GM12892 (cell line): ENCODE measurements around the gene ZDHHC1.

Experiments used
- POLR2A ChIP-seq: IDR thresholded peaks from 2 replicates; pipeline ENCODE4 v1.6.1; 2011; ENCODE audit warnings: low read depth, low read length, control low read depth
- POLR2AphosphoS5 ChIP-seq: IDR thresholded peaks from 2 replicates; pipeline ENCODE4 v1.6.1; 2011; ENCODE audit warnings: low read depth, low read length, control low read depth

GRCh38 chr16:67390816-67391423 is 25.4 kb downstream of the ZDHHC1 start:
- no peak for TF ChIP-seq POLR2A
- TF ChIP-seq POLR2AphosphoS5, result no peak
